Ramos (cell line): ENCODE measurements around the gene CLEC2B.

Experiments
- in situ Hi-C: fragments of 300-500 bp; cut with MboI; formaldehyde crosslinking; loops from one replicate; pipeline ENCODE4 v1.14.3; 2022; ENCODE audit warnings: low sequenced_read_pairs; ENCODE audit not compliant: unreplicated experiment

The CLEC2B gene

DNA sequence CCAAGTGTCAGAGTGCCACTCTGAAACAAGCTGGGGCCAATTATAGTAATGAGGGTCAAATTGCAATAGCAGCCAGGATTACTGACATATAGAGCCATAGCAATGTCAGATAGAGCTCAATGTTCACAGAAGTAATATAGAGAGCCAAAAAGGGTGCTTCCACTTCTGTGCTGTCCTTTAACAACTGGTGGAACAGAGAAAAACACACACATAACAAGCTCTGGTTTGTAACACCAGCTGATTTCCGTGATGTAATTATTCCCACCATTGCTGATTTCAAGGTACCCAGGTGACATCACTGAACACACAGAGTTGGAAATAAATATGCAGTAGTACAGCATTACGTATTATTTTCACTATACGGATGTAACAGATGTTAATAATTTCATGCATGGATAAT, 3.0 kb upstream of the CLEC2B start:
- in situ Hi-C loops: no loop called here

GRCh38 chr12:9870286-9870866, 1.2 kb upstream of the CLEC2B start:
- in situ Hi-C loops: no loop called here

- in situ Hi-C loops: no loop called here
These were observed 225 bp downstream of the CLEC2B start for GRCh38 chr12:9868951-9869306.

- in situ Hi-C loops: no loop called here
These were observed 798 bp downstream of the CLEC2B start for GRCh38 chr12:9868311-9868801.

- in situ Hi-C loops: no loop called here
These were observed 1.6 kb downstream of the CLEC2B start for GRCh38 chr12:9867531-9867930.

- in situ Hi-C loops: no loop called here
These were observed 2.3 kb downstream of the CLEC2B start for GRCh38 chr12:9866860-9867269.

- in situ Hi-C loops: no loop called here
These were observed 4.1 kb downstream of the CLEC2B start for GRCh38 chr12:9864913-9865675.

DNA sequence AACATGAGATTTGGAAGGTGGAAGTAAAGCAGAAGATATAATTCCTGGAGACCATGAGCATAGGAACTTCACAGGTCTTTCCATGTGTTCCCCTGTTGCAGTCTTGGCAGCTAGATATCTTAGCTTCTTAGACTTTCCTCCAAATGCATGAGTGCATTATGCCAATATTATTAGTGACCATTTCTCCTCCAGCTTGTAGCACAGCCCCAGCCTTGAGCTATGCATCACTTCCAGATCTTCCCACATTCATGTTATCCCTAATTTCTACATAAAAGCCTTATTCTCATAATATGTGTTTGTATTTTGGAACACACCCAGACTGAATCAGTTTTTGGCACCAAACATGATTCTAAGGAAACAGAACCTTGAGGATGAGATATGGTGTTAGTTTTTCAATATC, 11.0 kb downstream of the CLEC2B start:
- in situ Hi-C loops: no loop called here

DNA sequence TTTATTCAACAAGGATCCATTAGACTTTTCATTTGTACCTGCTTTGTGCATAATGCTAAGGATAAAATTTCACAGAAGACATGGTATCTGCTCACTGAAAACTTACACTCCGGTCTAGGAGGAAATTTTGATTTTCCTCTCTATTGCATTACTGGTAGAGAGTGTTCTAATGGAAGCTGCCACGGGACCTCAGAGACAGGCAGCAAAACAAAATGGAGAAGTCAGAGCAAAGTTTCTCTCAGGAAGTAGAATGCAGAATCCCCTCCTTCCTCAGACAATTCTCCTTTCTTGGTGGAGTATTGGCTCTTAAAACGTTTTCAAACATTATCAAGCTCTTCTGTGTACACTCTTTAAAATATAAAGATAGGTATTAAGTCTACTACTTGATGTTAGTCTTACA, 12.3 kb downstream of the CLEC2B start:
- in situ Hi-C loops: no loop called here

DNA sequence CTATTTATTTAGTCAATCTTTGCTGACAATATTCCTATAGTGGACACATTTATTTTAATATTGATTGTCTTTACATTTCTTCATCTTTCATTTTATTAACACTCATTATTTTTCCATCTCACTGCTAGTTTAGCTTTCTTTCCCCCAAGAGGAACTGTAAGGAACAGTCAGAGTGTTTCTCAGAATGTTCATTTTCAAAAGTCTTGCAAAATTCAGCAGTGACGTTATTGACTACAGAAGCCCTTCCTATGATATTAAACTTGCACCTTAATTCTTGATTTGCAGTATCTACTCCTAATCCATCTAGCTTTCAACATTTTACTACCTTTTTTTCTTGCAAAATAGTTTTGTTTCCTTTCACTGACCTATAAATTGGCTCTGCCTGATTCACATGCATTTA, 13.0 kb downstream of the CLEC2B start:
- in situ Hi-C loops: no loop called here

DNA sequence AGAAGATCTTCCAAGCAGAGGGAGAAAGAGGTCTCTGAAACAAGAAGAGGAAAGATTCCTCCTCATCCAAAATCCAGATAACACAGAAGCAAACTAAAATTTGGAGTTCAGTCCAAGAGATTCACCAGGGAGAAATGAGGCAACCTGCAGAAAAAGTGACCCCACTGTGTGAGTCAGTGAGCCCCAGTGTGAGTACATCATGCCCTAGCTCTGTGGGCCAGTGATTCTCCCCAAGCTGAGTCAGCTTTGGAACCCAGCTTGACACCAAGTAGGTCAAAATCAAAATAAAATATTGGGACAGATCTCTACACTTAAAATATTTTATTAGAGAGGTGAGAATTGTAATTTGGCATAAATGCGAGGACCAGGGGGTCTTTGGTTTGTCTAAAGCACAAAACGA, 17.2 kb downstream of the CLEC2B start:
- in situ Hi-C loops: no loop called here

- in situ Hi-C loops: no loop called here
These were observed 18.1 kb downstream of the CLEC2B start for GRCh38 chr12:9851050-9851449.

DNA sequence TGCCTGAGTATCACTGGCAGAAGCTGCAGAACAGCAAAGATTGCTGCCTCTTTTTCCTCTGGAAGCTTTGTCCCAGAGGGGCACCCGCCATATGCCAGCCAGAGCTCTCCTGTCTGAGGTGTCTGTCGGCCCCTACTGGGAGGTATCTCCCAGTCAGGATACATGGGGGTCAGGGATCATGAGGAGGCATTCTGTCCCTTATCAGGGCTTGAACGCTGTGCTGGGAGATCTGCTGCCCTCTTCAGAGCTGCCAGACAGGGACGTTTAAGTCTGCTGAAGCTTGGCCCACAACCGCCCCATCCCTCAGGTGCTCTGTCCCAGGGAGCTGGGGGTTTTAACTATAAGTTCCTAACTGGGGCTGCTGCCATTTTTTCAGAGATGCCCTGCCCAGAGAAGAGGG, 20.3 kb downstream of the CLEC2B start:
- in situ Hi-C loops: no loop called here

DNA sequence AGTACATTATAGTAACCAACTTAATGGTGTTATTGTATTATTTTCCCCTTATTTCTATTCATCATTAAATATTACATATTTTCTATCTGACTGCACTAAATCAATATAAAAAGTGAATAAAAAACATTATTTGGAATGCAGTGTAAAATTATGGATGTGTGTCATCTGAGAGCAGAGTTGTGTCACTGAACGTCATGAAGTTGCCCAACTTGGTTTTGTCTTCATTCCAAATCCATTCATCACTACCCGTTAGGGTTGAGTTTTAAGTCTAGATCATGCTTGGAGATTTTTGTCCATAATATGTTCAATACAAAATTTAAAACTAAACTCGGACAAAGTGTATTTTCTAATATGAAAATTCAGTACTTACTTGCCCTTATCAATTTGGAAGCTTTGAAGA, 25.7 kb downstream of the CLEC2B start:
- in situ Hi-C loops: no loop called here

GRCh38 chr12:9831720-9832119, 37.4 kb downstream of the CLEC2B start:
- in situ Hi-C loops: no loop called here

- in situ Hi-C loops: loop anchor here (10.0 kb wide), 1 partner anchor 95 kb away; no protein-coding TSS in a partner anchor
These were observed 39.2 kb downstream of the CLEC2B start for GRCh38 chr12:9829982-9830381.

DNA sequence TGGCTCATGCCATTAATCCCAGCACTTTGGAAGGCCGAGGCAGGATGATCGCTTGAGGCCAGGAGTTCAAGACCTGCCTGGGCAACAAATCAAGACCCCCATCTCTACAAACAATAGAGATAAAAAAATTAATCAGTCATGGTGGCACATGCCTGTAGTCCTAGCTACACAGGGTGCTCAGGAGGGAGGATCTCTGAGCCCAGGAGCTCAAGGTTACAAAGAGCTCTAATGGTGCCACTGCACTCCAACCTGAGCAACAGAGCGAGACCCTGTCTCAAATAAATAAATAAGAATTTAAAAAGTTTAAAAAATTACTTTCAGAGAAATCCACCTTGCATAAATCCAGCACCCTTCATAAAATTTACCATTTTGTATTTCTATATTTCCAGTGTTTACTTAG, 39.7 kb downstream of the CLEC2B start:
- in situ Hi-C loops: loop anchor here (10.0 kb wide), 1 partner anchor 95 kb away; no protein-coding TSS in a partner anchor

- in situ Hi-C loops: loop anchor here (10.0 kb wide), 1 partner anchor 97 kb away; no protein-coding TSS in a partner anchor
These were observed 41.8 kb downstream of the CLEC2B start, which contains the start of gene KLRF1 for GRCh38 chr12:9827209-9827888. Gene KLRF1 (plus strand): TSS chr12:9827481. CDS start chr12:9827545, 64 bp downstream.

DNA sequence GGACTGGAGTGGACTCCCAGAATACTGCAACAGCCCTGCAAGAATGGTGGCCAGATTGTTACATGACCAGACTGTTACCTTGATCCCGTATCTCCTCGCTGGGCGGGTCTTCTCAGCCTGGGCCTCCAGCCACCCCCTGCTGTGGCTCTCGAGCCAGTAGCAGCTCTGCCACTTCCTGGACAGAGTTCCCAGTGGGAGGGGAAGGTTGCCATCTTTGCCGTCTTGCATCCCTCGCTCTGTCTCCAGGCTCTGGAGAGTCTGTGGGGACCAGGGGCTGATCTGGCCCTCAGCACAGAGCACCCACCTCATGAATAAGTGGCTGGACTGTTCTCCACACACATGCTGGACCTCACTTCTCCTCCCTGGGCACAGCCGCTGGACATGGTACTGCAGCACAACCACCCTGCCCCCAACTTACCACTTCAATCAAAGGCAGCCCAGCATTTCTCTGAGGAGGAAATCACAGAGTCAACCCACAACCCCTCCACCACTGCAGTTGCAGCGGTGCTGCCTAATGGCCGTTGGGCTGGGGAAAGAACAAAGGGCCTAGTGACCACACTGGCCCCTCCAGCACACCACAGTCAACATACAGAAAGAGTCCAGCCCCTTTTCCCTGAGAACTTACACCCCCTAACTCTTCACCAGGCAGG, 48.7 kb downstream of the CLEC2B start:
- in situ Hi-C loops: loop anchor here (10.0 to 25.0 kb wide), 2 partner anchors 104 to 1667 kb away; no protein-coding TSS in a partner anchor
